IPS-15b (cell line): ENCODE measurements around the gene FXR1.
A peak's percentile ranks its signal among the peaks of the same experiment; 100 is the strongest.

Experiments used
- H3K27me3 ChIP-seq: one replicate; pipeline ENCODE4 v1.6.1; 2013; ENCODE audit warnings: low read length; ENCODE audit not compliant: control insufficient read depth, insufficient read depth
- H3K36me3 ChIP-seq: one replicate; pipeline ENCODE4 v1.6.1; 2013; ENCODE audit warnings: low read length; ENCODE audit not compliant: control insufficient read depth, insufficient read depth
- H3K4me1 ChIP-seq: one replicate; pipeline ENCODE4 v1.6.1; 2013; ENCODE audit warnings: mild to moderate bottlenecking, low read length; ENCODE audit not compliant: control insufficient read depth, insufficient read depth
- H3K4me3 ChIP-seq: one replicate; pipeline ENCODE4 v1.5.1; 2013; ENCODE audit warnings: low read depth, low read length
- H3K9ac ChIP-seq: one replicate; pipeline ENCODE4 v1.6.1; 2013; ENCODE audit warnings: low read depth, mild to moderate bottlenecking, low read length
- H3K9me3 ChIP-seq: one replicate; pipeline ENCODE4 v1.6.1; 2013; ENCODE audit warnings: mild to moderate bottlenecking, low read length; ENCODE audit not compliant: control insufficient read depth, insufficient read depth

FXR1 gene

GRCh38 chr3:180910823-180911222, 1.6 kb upstream of the FXR1 start:
- Histone ChIP-seq H3K9me3 (no peaks in the 10 kb centered on the region), H3K36me3 (no peaks in the 10 kb centered on the region), H3K4me3 (no peak overlapping the region), H3K27me3 (no peaks in the 10 kb centered on the region), H3K4me1 (peaks cover 2% of the 10 kb centered on the region), H3K9ac (no peak overlapping the region)

DNA sequence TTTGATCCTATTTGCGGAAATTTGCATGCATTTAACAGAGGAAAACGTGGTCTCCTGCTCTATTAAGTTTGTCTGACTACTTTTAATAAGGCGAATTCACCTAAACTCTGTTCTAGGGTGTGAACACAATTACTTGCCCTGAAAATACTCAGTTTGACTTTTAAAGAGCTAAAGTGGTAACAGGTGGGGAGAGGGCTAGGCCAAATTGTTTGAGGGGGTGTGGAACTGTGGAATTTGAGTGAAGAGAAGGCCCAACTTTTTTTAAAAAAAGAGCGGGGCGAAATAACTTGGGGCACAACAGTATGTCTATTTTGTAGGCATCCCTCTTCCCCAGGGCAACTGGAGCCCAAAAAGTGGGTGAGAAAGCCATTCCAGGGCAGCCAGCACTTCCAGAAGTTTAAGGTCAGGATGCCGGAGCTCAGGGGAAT, 580 bp upstream of the FXR1 start:
- Histone ChIP-seq H3K4me1 (peaks cover 2% of the 10 kb centered on the region), H3K9ac (peak overlapping the region; percentile 0), H3K36me3 (no peaks in the 10 kb centered on the region), H3K4me3 (peak overlapping the region; percentile 49), H3K9me3 (no peaks in the 10 kb centered on the region), H3K27me3 (no peaks in the 10 kb centered on the region)

- no peaks in the 10 kb centered on the region for H3K36me3 ChIP-seq
- peak overlapping the region; percentile 98 for H3K4me3 ChIP-seq
These were observed 1.3 kb downstream of the FXR1 start for GRCh38 chr3:180913581-180914404.

GRCh38 chr3:180918542-180918941, 6.1 kb downstream of the FXR1 start:
- Histone ChIP-seq H3K27me3 (no peaks in the 10 kb centered on the region), H3K4me3 (no peak overlapping the region), H3K9ac (no peak overlapping the region), H3K4me1 (peaks cover 5% of the 10 kb centered on the region), H3K36me3 (no peaks in the 10 kb centered on the region), H3K9me3 (no peaks in the 10 kb centered on the region)

More at GRCh38 chr3:180913581-180914404, 1.3 kb downstream of the FXR1 start:
- Histone ChIP-seq H3K9ac (peak overlapping the region; percentile 99), H3K9me3 (no peaks in the 10 kb centered on the region), H3K4me1 (peaks cover 2% of the 10 kb centered on the region), H3K27me3 (no peaks in the 10 kb centered on the region)

DNA sequence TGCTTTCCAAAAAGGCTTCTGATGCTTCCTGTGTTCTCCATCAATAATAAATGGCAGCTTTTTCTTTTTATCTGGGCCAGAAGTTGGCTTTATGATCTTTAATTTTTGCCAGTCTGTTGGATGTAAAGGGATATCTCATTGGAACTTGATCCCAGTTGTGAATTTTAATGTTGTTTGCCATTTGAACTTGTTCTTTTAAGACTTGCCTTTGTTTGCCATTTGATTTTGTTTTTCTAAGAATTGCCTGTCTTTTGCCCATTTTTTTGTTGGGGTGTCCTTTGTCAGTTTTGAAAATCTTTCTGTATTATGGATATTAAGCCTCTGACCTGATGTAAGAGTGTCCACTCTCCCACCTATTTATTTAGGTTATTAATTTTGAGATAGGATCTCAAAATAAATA, 9.8 kb downstream of the FXR1 start:
- Histone ChIP-seq H3K9ac (no peak overlapping the region), H3K27me3 (no peaks in the 10 kb centered on the region), H3K4me1 (peaks cover 5% of the 10 kb centered on the region), H3K36me3 (no peaks in the 10 kb centered on the region), H3K4me3 (no peak overlapping the region), H3K9me3 (no peaks in the 10 kb centered on the region)

DNA sequence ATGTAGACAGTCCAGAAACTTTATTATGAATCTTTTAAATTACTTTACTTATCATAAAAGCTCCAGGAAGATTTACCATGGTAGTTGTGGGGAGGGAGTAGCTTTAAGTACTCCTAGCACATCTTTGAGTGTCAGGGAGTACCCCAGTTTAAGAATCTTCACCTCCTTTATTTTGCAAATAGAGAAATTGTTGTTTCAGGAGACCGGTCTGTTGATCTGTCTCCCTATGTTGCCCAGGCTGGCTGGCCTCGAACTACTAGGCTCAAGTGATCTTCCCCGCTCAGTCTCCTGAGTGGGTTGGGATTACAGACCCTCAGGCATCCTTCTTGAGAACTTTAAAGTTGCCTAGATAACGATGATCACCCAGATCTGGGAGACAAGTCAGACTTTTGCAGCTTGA, 11.1 kb downstream of the FXR1 start:
- Histone ChIP-seq H3K27me3 (no peaks in the 10 kb centered on the region), H3K4me1 (peaks cover 5% of the 10 kb centered on the region), H3K4me3 (no peak overlapping the region), H3K36me3 (no peaks in the 10 kb centered on the region), H3K9me3 (no peaks in the 10 kb centered on the region), H3K9ac (no peak overlapping the region)

- no peaks in the 10 kb centered on the region for H3K27me3 ChIP-seq
- peaks cover 5% of the 10 kb centered on the region for H3K4me1 ChIP-seq
These were observed 14.1 kb downstream of the FXR1 start for GRCh38 chr3:180926526-180926925.

DNA sequence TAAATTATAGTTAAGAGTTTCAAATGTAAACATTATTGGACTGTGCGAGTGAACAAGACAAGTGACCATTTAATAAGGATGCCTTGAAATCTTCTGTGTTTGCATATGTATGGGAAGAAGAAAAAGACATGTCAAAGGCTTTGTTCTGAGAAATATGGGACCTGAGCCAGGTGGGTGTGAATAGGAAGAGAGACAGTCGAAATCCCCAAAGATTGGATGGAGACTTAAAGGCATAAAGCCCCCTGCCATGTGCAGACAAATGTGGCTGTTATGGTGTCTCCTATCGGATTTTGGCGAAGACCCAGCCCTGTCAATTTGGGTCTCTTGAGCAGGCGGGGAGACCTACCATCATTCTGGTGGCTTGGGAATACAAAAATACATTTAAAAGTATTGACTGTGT, 16.9 kb downstream of the FXR1 start:
- H3K9me3 ChIP-seq: no peaks in the 10 kb centered on the region
- H3K4me3 ChIP-seq: no peak overlapping the region

More at GRCh38 chr3:180926526-180926925, 14.1 kb downstream of the FXR1 start:
- H3K9ac ChIP-seq: no peak overlapping the region
- H3K36me3 ChIP-seq: peaks cover 2% of the 10 kb centered on the region
- H3K4me3 ChIP-seq: no peak overlapping the region
- H3K9me3 ChIP-seq: no peaks in the 10 kb centered on the region

GRCh38 chr3:180930526-180930925, 18.1 kb downstream of the FXR1 start:
- Histone ChIP-seq H3K4me3 (no peak overlapping the region), H3K9me3 (no peaks in the 10 kb centered on the region), H3K9ac (no peak overlapping the region), H3K27me3 (no peaks in the 10 kb centered on the region), H3K4me1 (no peaks in the 10 kb centered on the region), H3K36me3 (peaks cover 2% of the 10 kb centered on the region)

More for the DNA sequence above, 16.9 kb downstream of the FXR1 start:
- H3K27me3 ChIP-seq: no peaks in the 10 kb centered on the region
- no peaks in the 10 kb centered on the region for H3K4me1 ChIP-seq
- H3K36me3 ChIP-seq: peaks cover 2% of the 10 kb centered on the region
- H3K9ac ChIP-seq: no peak overlapping the region

- Histone ChIP-seq H3K9ac (no peak overlapping the region), H3K4me3 (no peak overlapping the region), H3K27me3 (no peaks in the 10 kb centered on the region), H3K4me1 (no peaks in the 10 kb centered on the region), H3K36me3 (peaks cover 2% of the 10 kb centered on the region), H3K9me3 (no peaks in the 10 kb centered on the region)
These were observed 20.3 kb downstream of the FXR1 start for GRCh38 chr3:180932819-180933218.

- no peaks in the 10 kb centered on the region for H3K27me3 ChIP-seq
- H3K36me3 ChIP-seq: no peaks in the 10 kb centered on the region
These were observed 22.2 kb downstream of the FXR1 start for GRCh38 chr3:180934638-180935037.

GRCh38 chr3:180940826-180941225, 28.4 kb downstream of the FXR1 start:
- H3K9me3 ChIP-seq: no peaks in the 10 kb centered on the region
- no peak overlapping the region for H3K9ac ChIP-seq
- no peaks in the 10 kb centered on the region for H3K4me1 ChIP-seq
- H3K27me3 ChIP-seq: no peaks in the 10 kb centered on the region
- no peak overlapping the region for H3K4me3 ChIP-seq
- H3K36me3 ChIP-seq: peaks cover 6% of the 10 kb centered on the region

More at GRCh38 chr3:180934638-180935037, 22.2 kb downstream of the FXR1 start:
- Histone ChIP-seq H3K4me3 (no peak overlapping the region), H3K9me3 (no peaks in the 10 kb centered on the region), H3K4me1 (no peaks in the 10 kb centered on the region), H3K9ac (no peak overlapping the region)
